Loucy (cell line): ENCODE measurements around the gene GRM7.

ENCODE experiments used
- EZH2phosphoT487 ChIP-seq: fragments of 200-600 bp; IDR thresholded peaks from 2 replicates; pipeline ENCODE4 v1.6.1; 2018; ENCODE audit warnings: antibody characterized with exemption, mild to moderate bottlenecking, moderate library complexity, borderline replicate concordance
- TF ChIP-seq, protein P1 (sequence below): fragments of 200-600 bp; sonication (generic); conservative IDR thresholded peaks from 2 replicates; pipeline ENCODE4 v1.5.1; 2014; ENCODE audit warnings: mild to moderate bottlenecking, antibody characterized with exemption, low read length

DNA sequence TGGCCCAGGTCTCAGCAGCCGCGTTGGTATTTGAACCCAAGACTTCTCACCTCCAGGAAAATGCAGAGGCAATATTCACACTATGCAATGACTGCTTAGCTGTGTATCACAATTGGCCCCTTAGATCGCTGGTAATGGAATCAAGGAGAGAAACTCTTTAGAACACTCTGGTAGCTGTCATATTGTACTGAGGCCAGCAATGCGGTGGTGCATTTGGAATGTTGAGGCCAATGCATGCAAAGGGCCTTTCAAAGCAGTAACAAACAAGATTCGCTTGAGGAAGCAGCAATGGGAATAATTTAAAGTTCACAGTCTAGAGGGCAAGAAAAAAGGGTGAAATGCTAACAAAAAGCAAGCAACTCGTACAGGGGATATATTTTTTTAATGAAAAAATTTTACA lies 764.1 kb downstream of the GRM7 start:
- TF ChIP-seq, protein P1, sequence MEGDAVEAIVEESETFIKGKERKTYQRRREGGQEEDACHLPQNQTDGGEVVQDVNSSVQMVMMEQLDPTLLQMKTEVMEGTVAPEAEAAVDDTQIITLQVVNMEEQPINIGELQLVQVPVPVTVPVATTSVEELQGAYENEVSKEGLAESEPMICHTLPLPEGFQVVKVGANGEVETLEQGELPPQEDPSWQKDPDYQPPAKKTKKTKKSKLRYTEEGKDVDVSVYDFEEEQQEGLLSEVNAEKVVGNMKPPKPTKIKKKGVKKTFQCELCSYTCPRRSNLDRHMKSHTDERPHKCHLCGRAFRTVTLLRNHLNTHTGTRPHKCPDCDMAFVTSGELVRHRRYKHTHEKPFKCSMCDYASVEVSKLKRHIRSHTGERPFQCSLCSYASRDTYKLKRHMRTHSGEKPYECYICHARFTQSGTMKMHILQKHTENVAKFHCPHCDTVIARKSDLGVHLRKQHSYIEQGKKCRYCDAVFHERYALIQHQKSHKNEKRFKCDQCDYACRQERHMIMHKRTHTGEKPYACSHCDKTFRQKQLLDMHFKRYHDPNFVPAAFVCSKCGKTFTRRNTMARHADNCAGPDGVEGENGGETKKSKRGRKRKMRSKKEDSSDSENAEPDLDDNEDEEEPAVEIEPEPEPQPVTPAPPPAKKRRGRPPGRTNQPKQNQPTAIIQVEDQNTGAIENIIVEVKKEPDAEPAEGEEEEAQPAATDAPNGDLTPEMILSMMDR, result no peak
- TF ChIP-seq EZH2phosphoT487, result no peak
